NOMO-1 treated with DMSO at 0.1 percent for 48 hours (cell line): ENCODE data around the gene CYP26A1.

Experiments
- DNase-seq: peaks from one replicate; lab custom pipeline; 2025; ENCODE audit not compliant: unreplicated experiment; lab: John Stamatoyannopoulos, UW

CYP26A1 gene

GRCh38 chr10:93073539-93074146, at the start of gene CYP26A1:
Gene CYP26A1 (plus strand): TSS chr10:93073893. CDS start chr10:93073935, 42 bp downstream.
- DNase-seq, result no peak

- no peak for DNase-seq
These were observed 47.6 kb upstream of the CYP26A1 start for GRCh38 chr10:93026072-93026471.

GRCh38 chr10:93027508-93027907, 46.2 kb upstream of the CYP26A1 start:
- no peak for DNase-seq

GRCh38 chr10:93028883-93029282, 44.8 kb upstream of the CYP26A1 start:
- no peak for DNase-seq

GRCh38 chr10:93030409-93030808, 43.3 kb upstream of the CYP26A1 start:
- DNase-seq, result no peak

- DNase-seq, result no peak
These were observed 41.4 kb upstream of the CYP26A1 start for GRCh38 chr10:93032105-93032808.

- DNase-seq, result no peak
These were observed 40.9 kb upstream of the CYP26A1 start for GRCh38 chr10:93032809-93033137.

GRCh38 chr10:93034426-93034825, 39.3 kb upstream of the CYP26A1 start:
- DNase-seq, result no peak

GRCh38 chr10:93039110-93039509, 34.6 kb upstream of the CYP26A1 start:
- DNase-seq, result no peak

- DNase-seq, result peak; percentile 84
These were observed 34.0 kb upstream of the CYP26A1 start for GRCh38 chr10:93039721-93040120.

GRCh38 chr10:93054486-93054885, 19.2 kb upstream of the CYP26A1 start:
- no peak for DNase-seq

- no peak for DNase-seq
These were observed 15.6 kb upstream of the CYP26A1 start for GRCh38 chr10:93058139-93058538.

- DNase-seq, result no peak
These were observed 13.5 kb upstream of the CYP26A1 start, which contains the start of gene CYP26C1 for GRCh38 chr10:93059975-93060886. Gene CYP26C1 (plus strand): TSS chr10:93060798. CDS start chr10:93061264, 466 bp downstream.

GRCh38 chr10:93060887-93061593, 12.7 kb upstream of the CYP26A1 start:
- DNase-seq, result no peak

GRCh38 chr10:93061594-93062513, 11.8 kb upstream of the CYP26A1 start:
- no peak for DNase-seq

GRCh38 chr10:93062514-93063143, 11.1 kb upstream of the CYP26A1 start:
- no peak for DNase-seq

- no peak for DNase-seq
These were observed 10.3 kb upstream of the CYP26A1 start for GRCh38 chr10:93063144-93063976.

GRCh38 chr10:93063977-93064660, 9.6 kb upstream of the CYP26A1 start:
- DNase-seq, result no peak
